Liver (tissue), 9 donors: Measurements from ENCODE around the gene EEFSEC. TPM values are rescaled to one million over a fixed set of nuclear protein-coding genes. Genes with fewer than 3 reads are reported as not detected.

Source experiments
- DNase-seq: peaks from one replicate; pipeline ENCODE4 v3.0.0-alpha.2; 2017; ENCODE audit warnings: low spot score
- H3K27ac ChIP-seq, 2 donors: one replicate each; pipeline ENCODE4 v1.7.0; 2013; ENCODE audit warnings: inconsistent platforms in 2 of 2, low read length in 2 of 2, control low read depth in 1 of 2, low read depth in 1 of 2, mild to moderate bottlenecking in 1 of 2
- H3K27me3 ChIP-seq, 4 donors: one replicate each; pipeline versions ENCODE4 v1.6.1 to v1.7.0; 2013; ENCODE audit warnings: low read length in 3 of 4, inconsistent platforms in 1 of 4, mild to moderate bottlenecking in 1 of 4, moderate library complexity in 1 of 4; ENCODE audit not compliant: control insufficient read depth in 4 of 4, insufficient read depth in 4 of 4
- H3K36me3 ChIP-seq, 4 donors: one replicate each; pipeline versions ENCODE4 v1.6.1 to v1.7.0; 2013; ENCODE audit warnings: low read length in 3 of 4, mild to moderate bottlenecking in 3 of 4, low read depth in 1 of 4, moderate library complexity in 1 of 4; ENCODE audit not compliant: control insufficient read depth in 4 of 4, insufficient read depth in 3 of 4
- H3K4me1 ChIP-seq, 4 donors: one replicate each; pipeline versions ENCODE4 v1.6.1 to v1.7.0; 2013; ENCODE audit warnings: low read length in 3 of 4, mild to moderate bottlenecking in 3 of 4, moderate library complexity in 1 of 4; ENCODE audit not compliant: control insufficient read depth in 4 of 4, insufficient read depth in 4 of 4
- H3K4me3 ChIP-seq, 3 donors: one replicate each; pipeline versions ENCODE4 v1.6.1 to v1.7.0; 2013; ENCODE audit warnings: low read length in 3 of 3, control low read depth in 1 of 3, low read depth in 1 of 3, mild to moderate bottlenecking in 1 of 3
- H3K9ac ChIP-seq, 2 donors: one replicate each; pipeline ENCODE4 v1.7.0; 2013; ENCODE audit warnings: low read length in 2 of 2, mild to moderate bottlenecking in 2 of 2, moderate library complexity in 2 of 2, control low read depth in 1 of 2, low read depth in 1 of 2
- H3K9me3 ChIP-seq, 4 donors: one replicate each; pipeline versions ENCODE4 v1.6.1 to v1.7.0; 2013; ENCODE audit warnings: low read length in 3 of 4; ENCODE audit not compliant: control insufficient read depth in 4 of 4
- ATF3 ChIP-seq: IDR thresholded peaks from 2 replicates; pipeline ENCODE4 v1.6.1; 2016; ENCODE audit warnings: antibody characterized with exemption
- FOXA1 ChIP-seq: IDR thresholded peaks from 2 replicates; pipeline ENCODE4 v1.6.1; 2016; ENCODE audit warnings: antibody characterized with exemption
- FOXA2 ChIP-seq: IDR thresholded peaks from 2 replicates; pipeline ENCODE4 v1.6.1; 2016; ENCODE audit warnings: antibody characterized with exemption
- GABPA ChIP-seq, 2 donors: IDR thresholded peaks in 1 of 2; conservative IDR thresholded peaks in 1 of 2; 2 replicates each; pipeline ENCODE4 v1.6.1; 2016; ENCODE audit warnings: antibody characterized with exemption in 2 of 2, mild to moderate bottlenecking in 1 of 2, moderate library complexity in 1 of 2
- HNF4A ChIP-seq, 2 donors: conservative IDR thresholded peaks; 2 replicates each; pipeline ENCODE4 v1.6.1; 2016; ENCODE audit warnings: antibody characterized with exemption in 2 of 2, mild to moderate bottlenecking in 2 of 2
- HNF4G ChIP-seq: IDR thresholded peaks from 2 replicates; pipeline ENCODE4 v1.6.1; 2016; ENCODE audit warnings: antibody characterized with exemption
- JUND ChIP-seq, 2 donors: IDR thresholded peaks; 2 replicates each; pipeline ENCODE4 v1.6.1; 2016; ENCODE audit warnings: antibody characterized with exemption in 2 of 2
- MAX ChIP-seq: IDR thresholded peaks from 2 replicates; pipeline ENCODE4 v1.6.1; 2016; ENCODE audit warnings: antibody characterized with exemption
- NR2F2 ChIP-seq: IDR thresholded peaks from 2 replicates; pipeline ENCODE4 v1.6.1; 2016; ENCODE audit warnings: antibody characterized with exemption
- RAD21 ChIP-seq, 2 donors: IDR thresholded peaks; 2 replicates each; pipeline ENCODE4 v1.6.1; 2016; ENCODE audit warnings: antibody characterized with exemption in 2 of 2, mild to moderate bottlenecking in 2 of 2
- RXRA ChIP-seq, 2 donors: IDR thresholded peaks; 2 replicates each; pipeline ENCODE4 v1.6.1; 2017 to 2018; ENCODE audit warnings: antibody characterized with exemption in 2 of 2, mild to moderate bottlenecking in 1 of 2
- SP1 ChIP-seq: IDR thresholded peaks from 2 replicates; pipeline ENCODE4 v1.6.1; 2018; ENCODE audit warnings: antibody characterized with exemption, mild to moderate bottlenecking
- TAF1 ChIP-seq: conservative IDR thresholded peaks from 2 replicates; pipeline ENCODE4 v1.6.1; 2016; ENCODE audit warnings: antibody characterized with exemption, mild to moderate bottlenecking
- YY1 ChIP-seq: IDR thresholded peaks from 2 replicates; pipeline ENCODE4 v1.6.1; 2016; ENCODE audit warnings: antibody characterized with exemption, mild to moderate bottlenecking
- ZBTB33 ChIP-seq: IDR thresholded peaks from 2 replicates; pipeline ENCODE4 v1.6.1; 2016; ENCODE audit warnings: antibody characterized with exemption
- WGBS: extraction: QIAGEN DNeasy Blood & Tissue Kit; methylation state at CpG from one replicate; pipeline ENCODE4 v1.1.7; 2013; 5-methylcytosine and 5-hydroxymethylcytosine counted together
- polyA plus RNA-seq, 2 donors: library from polyadenylated mRNA; stranded (reverse) in 1 of 2; unstranded in 1 of 2; fragments of 200-250 nt in 1 of 2; fragments of >200 nt in 1 of 2; fragmentation: Nextera tagmentation in 1 of 2; extraction: Ambion mirVana in 1 of 2; gene quantifications; one replicate each; pipeline versions ENCODE4 v1.2.1 to v1.2.3, GENCODE V29; 2013 to 2015
- total RNA-seq, 2 donors: library from RNA; depleted of rRNA; stranded (reverse); fragments of >200 nt; gene quantifications; one replicate each; pipeline ENCODE4 v1.2.3, GENCODE V29; 2014
- TF ChIP-seq, protein P1 (sequence below): IDR thresholded peaks from 2 replicates; pipeline ENCODE4 v1.6.1; 2016; ENCODE audit warnings: antibody characterized with exemption, mild to moderate bottlenecking
- donor health status: healthy.
- donor health status: healthy.
- donor health status: healthy.
- donor health status: healthy.
- donor health status: healthy.

The EEFSEC gene
- total and polyA plus RNA-seq, 4 donors = 8.4 to 13.1 (median 10.7) TPM

DNA sequence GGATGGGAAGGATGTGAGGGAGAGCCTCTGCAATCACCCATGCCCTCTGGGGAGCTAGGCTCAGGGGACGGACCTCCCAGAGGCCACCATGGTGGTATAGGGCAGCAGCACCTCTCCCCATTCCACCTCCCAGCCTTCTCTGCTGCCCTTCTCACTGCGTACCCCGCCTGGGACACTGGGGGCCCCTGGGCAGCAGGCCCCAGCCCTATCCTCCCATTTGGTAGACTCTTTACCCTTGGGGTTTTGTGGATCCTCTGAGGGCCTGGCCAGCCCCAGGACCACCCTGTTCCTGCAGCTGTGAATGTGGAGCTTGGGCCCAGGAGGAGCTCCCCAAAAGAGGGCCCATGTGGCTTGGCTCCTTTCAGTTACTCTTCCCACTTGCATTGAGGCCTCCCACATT lies 181.5 kb downstream of the EEFSEC start:
- TF ChIP-seq JUND (IDR thresholded peaks at IDR 0.05) (no peak), HNF4G (no peak), TAF1 (no peak), RAD21 (IDR thresholded peaks at IDR 0.05) (no peak), FOXA1 (no peak), NR2F2 (no peak), RXRA (IDR thresholded peaks at IDR 0.05) (no peak), HNF4A (conservative IDR thresholded peaks at IDR 0.05) (no peak)
- DNase-seq = no peak
- WGBS = 97% methylated on average over 3 of the region's 3 CpGs

GRCh38 chr3:128335621-128336296 lies 182.5 kb downstream of the EEFSEC start:
- TF ChIP-seq RXRA (IDR thresholded peaks at IDR 0.05) (no peak), SP1 (no peak)
- peaks cover 0 to 4% (median 2%) of the 10 kb centered on the region in 4 donors for H3K36me3 ChIP-seq
- no peaks in the 10 kb centered on the region for H3K9me3 ChIP-seq
- H3K9ac ChIP-seq = no peak overlapping the region
- H3K4me3 ChIP-seq = no peak overlapping the region
- H3K4me1 ChIP-seq = no peaks in the 10 kb centered on the region
- no peaks in the 10 kb centered on the region for H3K27me3 ChIP-seq
- no peak for DNase-seq
- 91% methylated on average over 5 of the region's 5 CpGs for WGBS
- H3K27ac ChIP-seq = no peak overlapping the region

More for the DNA sequence above, 181.5 kb downstream of the EEFSEC start:
- no peak overlapping the region for H3K4me3 ChIP-seq
- peaks cover 0 to 4% (median 1%) of the 10 kb centered on the region in 4 donors for H3K36me3 ChIP-seq
- H3K27me3 ChIP-seq = no peaks in the 10 kb centered on the region
- H3K9me3 ChIP-seq = no peaks in the 10 kb centered on the region
- H3K27ac ChIP-seq = no peak overlapping the region
- no peak overlapping the region for H3K9ac ChIP-seq
- no peaks in the 10 kb centered on the region for H3K4me1 ChIP-seq

DNA sequence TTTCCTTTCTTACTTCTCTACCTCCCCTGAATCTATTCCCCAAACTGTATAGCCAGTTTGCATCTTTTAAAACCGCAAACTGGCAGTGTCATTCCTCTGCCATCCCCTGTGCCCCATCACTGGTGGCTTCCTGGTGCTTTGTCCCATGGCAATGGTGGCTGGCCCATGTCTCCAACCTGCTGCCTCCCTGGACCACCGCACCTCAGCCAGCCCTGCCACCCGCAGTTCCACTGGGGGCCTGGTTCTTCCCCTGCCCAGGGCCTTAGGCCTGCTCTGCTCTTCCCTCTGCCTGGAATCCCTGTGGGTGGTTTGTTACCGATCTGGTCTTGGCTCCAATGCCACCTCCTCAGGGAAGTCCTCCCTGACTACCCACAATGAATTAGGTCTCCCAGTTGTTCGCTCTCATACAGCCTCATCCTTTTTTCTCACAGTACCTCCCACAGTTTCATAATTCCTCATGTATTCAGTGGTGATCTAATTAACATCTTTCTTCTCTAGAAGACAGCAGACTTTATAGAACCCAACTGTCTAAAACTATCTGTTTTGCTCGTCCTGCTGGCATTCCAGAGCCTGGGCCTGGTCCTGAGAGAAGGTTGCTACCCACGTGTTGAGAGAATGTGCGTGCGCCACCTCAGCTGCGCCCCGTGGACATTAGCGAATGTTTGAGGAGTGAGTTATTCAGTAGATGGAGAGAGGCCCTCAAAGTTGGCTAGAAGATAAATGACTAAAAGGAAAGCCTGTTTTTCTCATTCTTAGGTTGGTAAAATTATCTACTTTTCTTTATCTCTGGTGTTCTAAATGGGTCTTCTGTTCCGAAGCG lies 183.3 kb downstream of the EEFSEC start:
- Histone ChIP-seq H3K9ac (no peak overlapping the region), H3K36me3 (peaks cover 0 to 7% (median 6%) of the 10 kb centered on the region in 4 donors), H3K27ac (no peak overlapping the region), H3K4me1 (no peaks in the 10 kb centered on the region), H3K9me3 (no peaks in the 10 kb centered on the region), H3K4me3 (no peak overlapping the region), H3K27me3 (no peaks in the 10 kb centered on the region)
- 97% methylated on average over 14 of the region's 14 CpGs for WGBS
- TF ChIP-seq HNF4A (conservative IDR thresholded peaks at IDR 0.05) (no peak), NR2F2 (no peak)
- no peak for DNase-seq

GRCh38 chr3:128337305-128337704 lies 184.0 kb downstream of the EEFSEC start:
- no peak overlapping the region for H3K27ac ChIP-seq
- WGBS = 97% methylated on average over 10 of the region's 10 CpGs
- DNase-seq = no peak
- H3K36me3 ChIP-seq = peaks cover 0 to 10% (median 7%) of the 10 kb centered on the region in 4 donors
- H3K4me3 ChIP-seq = no peak overlapping the region
- H3K4me1 ChIP-seq = no peaks in the 10 kb centered on the region
- no peaks in the 10 kb centered on the region for H3K9me3 ChIP-seq
- H3K9ac ChIP-seq = no peak overlapping the region
- H3K27me3 ChIP-seq = no peaks in the 10 kb centered on the region
- TF ChIP-seq ZBTB33 = no peak
- no peak for TF ChIP-seq SP1
- TF ChIP-seq MAX = no peak
- TF ChIP-seq HNF4A (conservative IDR thresholded peaks at IDR 0.05) = no peak
- TF ChIP-seq, protein P1, sequence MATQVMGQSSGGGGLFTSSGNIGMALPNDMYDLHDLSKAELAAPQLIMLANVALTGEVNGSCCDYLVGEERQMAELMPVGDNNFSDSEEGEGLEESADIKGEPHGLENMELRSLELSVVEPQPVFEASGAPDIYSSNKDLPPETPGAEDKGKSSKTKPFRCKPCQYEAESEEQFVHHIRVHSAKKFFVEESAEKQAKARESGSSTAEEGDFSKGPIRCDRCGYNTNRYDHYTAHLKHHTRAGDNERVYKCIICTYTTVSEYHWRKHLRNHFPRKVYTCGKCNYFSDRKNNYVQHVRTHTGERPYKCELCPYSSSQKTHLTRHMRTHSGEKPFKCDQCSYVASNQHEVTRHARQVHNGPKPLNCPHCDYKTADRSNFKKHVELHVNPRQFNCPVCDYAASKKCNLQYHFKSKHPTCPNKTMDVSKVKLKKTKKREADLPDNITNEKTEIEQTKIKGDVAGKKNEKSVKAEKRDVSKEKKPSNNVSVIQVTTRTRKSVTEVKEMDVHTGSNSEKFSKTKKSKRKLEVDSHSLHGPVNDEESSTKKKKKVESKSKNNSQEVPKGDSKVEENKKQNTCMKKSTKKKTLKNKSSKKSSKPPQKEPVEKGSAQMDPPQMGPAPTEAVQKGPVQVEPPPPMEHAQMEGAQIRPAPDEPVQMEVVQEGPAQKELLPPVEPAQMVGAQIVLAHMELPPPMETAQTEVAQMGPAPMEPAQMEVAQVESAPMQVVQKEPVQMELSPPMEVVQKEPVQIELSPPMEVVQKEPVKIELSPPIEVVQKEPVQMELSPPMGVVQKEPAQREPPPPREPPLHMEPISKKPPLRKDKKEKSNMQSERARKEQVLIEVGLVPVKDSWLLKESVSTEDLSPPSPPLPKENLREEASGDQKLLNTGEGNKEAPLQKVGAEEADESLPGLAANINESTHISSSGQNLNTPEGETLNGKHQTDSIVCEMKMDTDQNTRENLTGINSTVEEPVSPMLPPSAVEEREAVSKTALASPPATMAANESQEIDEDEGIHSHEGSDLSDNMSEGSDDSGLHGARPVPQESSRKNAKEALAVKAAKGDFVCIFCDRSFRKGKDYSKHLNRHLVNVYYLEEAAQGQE = no peak
- TF ChIP-seq HNF4G = no peak
- TF ChIP-seq JUND (IDR thresholded peaks at IDR 0.05) = no peak
- TF ChIP-seq YY1 = no peak
- no peak for TF ChIP-seq FOXA2
- TF ChIP-seq RXRA (IDR thresholded peaks at IDR 0.05) = no peak
- no peak for TF ChIP-seq ATF3
- no peak for TF ChIP-seq GABPA (IDR thresholded peaks at IDR 0.05 in 1 of 2, conservative IDR thresholded peaks at IDR 0.05 in 1 of 2)
- no peak for TF ChIP-seq TAF1
- TF ChIP-seq RAD21 (IDR thresholded peaks at IDR 0.05) = no peak
